ENCODE measurements around the gene RHOB.
A peak's percentile ranks its signal among the peaks of the same experiment; 100 is the strongest.

GRCh38 chr2:20443276-20443920 is 3.5 kb upstream of the RHOB start:
- peak; percentile 48 to 71 (median 64) for TF ChIP-seq CTCF (IDR thresholded peaks at IDR 0.05)
- TF ChIP-seq POLR2A (IDR thresholded peaks at IDR 0.05) = peak; percentile 67
